Ureter (tissue), 1 donor: ENCODE results near the gene FAM13A. TPM values are rescaled to one million over a fixed set of nuclear protein-coding genes. Genes with fewer than 3 reads are reported as not detected.
A peak's percentile ranks its signal among the peaks of the same experiment; 100 is the strongest.

ENCODE experiments used
- DNase-seq: peaks from one replicate; pipeline ENCODE4 v3.0.0-alpha.2; 2020; ENCODE audit warnings: low spot score
- total RNA-seq: library from RNA; stranded (reverse); gene quantifications from one replicate; pipeline ENCODE4 v1.2.4, GENCODE V29; 2023
- donor health status: DM: yes; HTN: yes; CAD: no.

Gene FAM13A
- total RNA-seq, 1 donor from 2014 or later: 62.1 TPM

- no peak for DNase-seq
Observed at GRCh38 chr4:88720451-88721428, 336.2 kb downstream of the FAM13A start.

- DNase-seq: no peak
Observed at GRCh38 chr4:88719381-88719780, 337.6 kb downstream of the FAM13A start.

GRCh38 chr4:88718098-88718497 is 338.9 kb downstream of the FAM13A start:
- no peak for DNase-seq

- no peak for DNase-seq
Observed at GRCh38 chr4:88713782-88714181, 343.2 kb downstream of the FAM13A start.

GRCh38 chr4:88709989-88710388 is 347.0 kb downstream of the FAM13A start:
- no peak for DNase-seq

GRCh38 chr4:88706574-88706973 is 350.4 kb downstream of the FAM13A start:
- no peak for DNase-seq

GRCh38 chr4:88705805-88706492 is 351.0 kb downstream of the FAM13A start:
- no peak for DNase-seq

GRCh38 chr4:88705223-88705622 is 351.8 kb downstream of the FAM13A start:
- no peak for DNase-seq

- no peak for DNase-seq
Observed at GRCh38 chr4:88702782-88703181, 354.2 kb downstream of the FAM13A start.

- DNase-seq: no peak
Observed at GRCh38 chr4:88698519-88698918, 358.5 kb downstream of the FAM13A start.

- DNase-seq: peak; percentile 59
Observed at GRCh38 chr4:88697588-88698329, 359.2 kb downstream of the FAM13A start, which contains the start of gene NAP1L5. TSS of gene NAP1L5 (minus strand) at chr4:88697829. CDS start at chr4:88697754, 75 bp downstream.

- DNase-seq: no peak
Observed at GRCh38 chr4:88697141-88697540, 359.8 kb downstream of the FAM13A start.

GRCh38 chr4:88696630-88697029 is 360.4 kb downstream of the FAM13A start:
- no peak for DNase-seq

- DNase-seq: no peak
Observed at GRCh38 chr4:88693792-88694191, 363.2 kb downstream of the FAM13A start.

- no peak for DNase-seq
Observed at GRCh38 chr4:88690355-88690754, 366.6 kb downstream of the FAM13A start.

- DNase-seq: no peak
Observed at GRCh38 chr4:88681209-88681608, 375.8 kb downstream of the FAM13A start.

Other genes starting within 250 kb of the FAM13A start
- 13.4 TPM for gene TIGD2, start 54.3 kb upstream of the FAM13A start, total RNA-seq